ENCODE measurements around the gene NRG4. TPM values are rescaled to one million over a fixed set of nuclear protein-coding genes. Genes with fewer than 3 reads are reported as not detected.

The NRG4 gene
- total and polyA plus RNA-seq, 2 of the 8 experiments (the other 6 are each of a cell fraction or from before 2014, with no cell fraction given) = 0.24 TPM; not detected in 1

GRCh38 chr15:75895731-75896130 lies 116.5 kb downstream of the NRG4 start:
- Histone ChIP-seq H2BK15ac (ENCODE audit: low read length) (no peak overlapping the region), H3K23ac (ENCODE audit: insufficient read length) (no peak overlapping the region), H3K27me3 (replicated peaks in 1 of 4; ENCODE audit: control insufficient read depth in 3 of 4, extremely low read depth in 1 of 4, insufficient read depth in 3 of 4, low read length in 3 of 4) (no peaks in the 10 kb centered on the region), H4K8ac (ENCODE audit: extremely low read depth, insufficient read depth, low read length) (no peak overlapping the region), H3K9me3 (ENCODE audit: insufficient read depth in 2 of 2, low read depth in 1 of 2, low read length in 1 of 2) (no peaks in the 10 kb centered on the region), H2BK120ac (replicated peaks; ENCODE audit: low read depth, low read length) (no peak overlapping the region), H2AK5ac (ENCODE audit: low read depth, low read length) (no peak overlapping the region), H3K56ac (replicated peaks; ENCODE audit: insufficient read length, low read depth, low read length) (no peak overlapping the region), H2BK12ac (ENCODE audit: low read depth, low read length) (no peak overlapping the region), H3K27ac (ENCODE audit: low read depth, low read length) (no peak overlapping the region), H4K91ac (replicated peaks; ENCODE audit: insufficient read length, low read length) (no peak overlapping the region), H3K9ac (replicated peaks in 1 of 4; ENCODE audit: extremely low read depth in 1 of 4, low read depth in 3 of 4, low read length in 3 of 4) (no peak overlapping the region), H3K4me1 (replicated peaks in 1 of 4; ENCODE audit: control insufficient read depth in 3 of 4, insufficient read depth in 4 of 4, low read length in 3 of 4) (no peaks in the 10 kb centered on the region), H3K36me3 (ENCODE audit: control insufficient read depth in 2 of 4, insufficient read depth in 4 of 4, low read length in 3 of 4) (peaks cover 2 to 26% (median 4%) of the 10 kb centered on the region in 4 experiments; a peak in 5 of 8 replicates), H3K4ac (replicated peaks; ENCODE audit: insufficient read length, low read depth, low read length) (no peak overlapping the region), H3K23me2 (ENCODE audit: low read depth, low read length) (no peaks in the 10 kb centered on the region), H2AFZ (ENCODE audit: low read length) (no peak overlapping the region), H2BK5ac (ENCODE audit: low read depth, low read length) (no peak overlapping the region), H3K79me2 (ENCODE audit: control insufficient read depth in 1 of 2, insufficient read depth in 2 of 2, low read length in 2 of 2) (no peaks in the 10 kb centered on the region), H2BK20ac (ENCODE audit: low read length) (no peak overlapping the region), H3K79me1 (ENCODE audit: low read depth, low read length) (no peaks in the 10 kb centered on the region), H3K18ac (ENCODE audit: extremely low read depth, low read length) (no peak overlapping the region), H3K4me3 (ENCODE audit: extremely low read depth in 1 of 4, insufficient read depth in 2 of 4, low read depth in 3 of 4, low read length in 4 of 4) (no peak overlapping the region), H4K5ac (ENCODE audit: insufficient read length, low read depth, low read length) (no peak overlapping the region), H3K14ac (ENCODE audit: insufficient read length) (no peak overlapping the region), H3K4me2 (ENCODE audit: insufficient read depth in 1 of 2, low read depth in 2 of 2, low read length in 2 of 2) (no peak overlapping the region), H4K20me1 (replicated peaks in 1 of 2; ENCODE audit: control insufficient read depth in 1 of 2, insufficient read depth in 2 of 2, low read length in 2 of 2) (peaks cover 0 to 2% of the 10 kb centered on the region in 2 experiments)
- ChIA-PET CTCF (ENCODE audit: partially characterized antibody) (interaction anchor here (1.5 to 1.9 kb wide), 2 partner anchors 10 to 85 kb away, joined by 3 to 9 read pairs; no protein-coding TSS in a partner anchor), POLR2A (ENCODE audit: partially characterized antibody) (no interaction called here)
- 93% methylated on average over 2 of the region's 2 CpGs; no CpG with 5 or more reads in 1 of the 2 experiments for whole genome bisulfite sequencing, 2 experiments (ENCODE audit: extremely low coverage in 1 of 2, insufficient coverage in 1 of 2, insufficient read length in 1 of 2, insufficient replicate concordance in 2 of 2, low coverage in 1 of 2, low lambda C conversion rate in 2 of 2, missing lambda C conversion rate in 1 of 2)
- no peak for FAIRE-seq
- DNase-seq (ENCODE audit: low read depth in 1 of 2, low spot score in 2 of 2) = no peak
- TF ChIP-seq POLR2A (IDR thresholded peaks at IDR 0.05; ENCODE audit: control extremely low read depth in 1 of 2, low read depth in 2 of 2, low read length in 2 of 2) (no peak), CTCF (IDR thresholded peaks at IDR 0.05; ENCODE audit: control extremely low read depth in 1 of 3, insufficient read depth in 1 of 3, low read depth in 1 of 3, low read length in 3 of 3) (no peak), RBBP5 (IDR thresholded peaks at IDR 0.05; ENCODE audit: borderline replicate concordance, low read depth, low read length) (no peak), CTBP2 (IDR thresholded peaks at IDR 0.05; ENCODE audit: borderline replicate concordance, insufficient read depth, insufficient read length, low read length) (no peak), SAP30 (IDR thresholded peaks at IDR 0.05; ENCODE audit: insufficient read depth, insufficient replicate concordance, low read length) (no peak), RNF2 (IDR thresholded peaks at IDR 0.05; ENCODE audit: borderline replicate concordance, low read depth, low read length, missing control alignments, poor library complexity, severe bottlenecking) (no peak), BACH1 (IDR thresholded peaks at IDR 0.05; ENCODE audit: low read length) (no peak), KDM4A (IDR thresholded peaks at IDR 0.05; ENCODE audit: low read depth, low read length, severe bottlenecking) (no peak), ATF3 (IDR thresholded peaks at IDR 0.05; ENCODE audit: insufficient read depth, low read depth, low read length) (no peak), MAX (IDR thresholded peaks at IDR 0.05) (no peak)
